ENCODE measurements around the gene ARFRP1.
A peak's percentile ranks its signal among the peaks of the same experiment; 100 is the strongest.

ARFRP1 gene

DNA sequence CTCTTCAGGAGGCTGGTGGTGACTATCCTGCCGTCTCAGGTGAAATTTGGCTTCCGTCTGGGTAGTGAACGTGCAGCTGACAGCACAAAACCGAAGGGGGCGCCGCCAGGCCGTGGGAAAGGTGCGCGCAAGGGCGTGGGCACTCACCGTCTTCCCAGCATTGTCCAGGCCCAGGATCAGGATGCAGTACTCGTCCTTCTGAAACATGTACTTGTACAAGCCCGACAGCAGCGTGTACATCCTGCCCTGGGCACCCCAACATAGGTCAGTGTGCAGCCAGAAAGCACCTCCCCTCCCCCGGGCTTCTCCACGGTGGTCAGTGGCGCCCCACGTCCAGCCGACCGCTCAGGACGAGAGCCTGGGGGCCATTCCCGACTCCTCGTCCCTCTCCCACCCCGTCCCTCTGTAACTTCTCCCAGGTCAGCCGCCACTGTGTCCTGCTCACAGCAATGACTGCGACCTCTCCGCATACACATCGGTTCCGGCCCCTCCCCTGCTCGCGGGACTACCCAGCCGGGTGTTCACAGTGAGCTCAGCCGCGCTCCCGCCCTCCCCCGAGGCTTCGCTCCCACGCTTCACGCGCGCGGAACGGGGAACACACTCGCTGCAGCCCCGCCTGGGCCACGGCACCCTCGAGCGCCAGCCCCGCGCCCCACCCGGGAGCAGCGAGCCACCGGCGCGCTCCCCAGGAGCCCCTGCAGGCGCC lies 771 bp downstream of the ARFRP1 start:
- TF ChIP-seq, protein P1, sequence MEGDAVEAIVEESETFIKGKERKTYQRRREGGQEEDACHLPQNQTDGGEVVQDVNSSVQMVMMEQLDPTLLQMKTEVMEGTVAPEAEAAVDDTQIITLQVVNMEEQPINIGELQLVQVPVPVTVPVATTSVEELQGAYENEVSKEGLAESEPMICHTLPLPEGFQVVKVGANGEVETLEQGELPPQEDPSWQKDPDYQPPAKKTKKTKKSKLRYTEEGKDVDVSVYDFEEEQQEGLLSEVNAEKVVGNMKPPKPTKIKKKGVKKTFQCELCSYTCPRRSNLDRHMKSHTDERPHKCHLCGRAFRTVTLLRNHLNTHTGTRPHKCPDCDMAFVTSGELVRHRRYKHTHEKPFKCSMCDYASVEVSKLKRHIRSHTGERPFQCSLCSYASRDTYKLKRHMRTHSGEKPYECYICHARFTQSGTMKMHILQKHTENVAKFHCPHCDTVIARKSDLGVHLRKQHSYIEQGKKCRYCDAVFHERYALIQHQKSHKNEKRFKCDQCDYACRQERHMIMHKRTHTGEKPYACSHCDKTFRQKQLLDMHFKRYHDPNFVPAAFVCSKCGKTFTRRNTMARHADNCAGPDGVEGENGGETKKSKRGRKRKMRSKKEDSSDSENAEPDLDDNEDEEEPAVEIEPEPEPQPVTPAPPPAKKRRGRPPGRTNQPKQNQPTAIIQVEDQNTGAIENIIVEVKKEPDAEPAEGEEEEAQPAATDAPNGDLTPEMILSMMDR (conservative IDR thresholded peaks at IDR 0.05; ENCODE audit: low read depth, low read length), result peak; percentile 34
- DNase-seq (ENCODE audit: low read depth), result no peak
- peak overlapping the region; percentile 76 for H3K4me3 ChIP-seq (ENCODE audit: low read length)

DNA sequence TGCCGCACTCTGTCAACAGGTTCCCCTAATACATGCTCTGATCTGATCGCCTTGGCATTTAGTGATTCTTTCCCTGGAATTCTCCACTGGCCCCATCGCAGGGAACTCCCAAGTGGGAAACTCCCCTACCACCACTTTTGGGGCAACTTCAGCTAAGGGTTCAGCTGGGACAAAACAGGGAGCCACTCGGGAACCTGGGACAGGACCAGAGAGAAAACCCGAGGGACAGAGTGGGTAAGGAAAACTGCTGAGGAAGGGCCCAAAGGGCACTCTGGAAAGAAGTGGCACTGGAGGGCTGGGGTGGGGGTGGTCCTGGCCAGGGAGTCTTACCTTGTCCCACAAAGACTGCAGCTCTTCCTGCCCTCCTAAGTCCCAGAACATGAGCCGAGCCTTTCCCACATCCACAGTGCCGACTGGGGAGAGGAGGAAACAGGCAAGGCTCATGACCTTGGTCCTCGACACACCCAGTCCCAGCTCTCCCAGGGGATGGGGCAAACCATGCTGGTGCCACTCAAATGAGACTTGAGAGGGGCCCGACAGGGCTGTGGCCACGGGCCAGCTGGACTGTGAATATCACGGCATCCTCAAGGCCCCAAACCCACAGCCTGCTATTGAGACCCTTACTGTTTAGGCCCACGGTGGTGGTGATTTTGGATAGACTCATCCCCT lies 1.6 kb downstream of the ARFRP1 start:
- DNase-seq (ENCODE audit: low read depth), result no peak
- TF ChIP-seq, protein P1 (conservative IDR thresholded peaks at IDR 0.05; ENCODE audit: low read depth, low read length), result no peak
- H3K4me3 ChIP-seq (ENCODE audit: low read length), result peak overlapping the region; percentile 76

DNA sequence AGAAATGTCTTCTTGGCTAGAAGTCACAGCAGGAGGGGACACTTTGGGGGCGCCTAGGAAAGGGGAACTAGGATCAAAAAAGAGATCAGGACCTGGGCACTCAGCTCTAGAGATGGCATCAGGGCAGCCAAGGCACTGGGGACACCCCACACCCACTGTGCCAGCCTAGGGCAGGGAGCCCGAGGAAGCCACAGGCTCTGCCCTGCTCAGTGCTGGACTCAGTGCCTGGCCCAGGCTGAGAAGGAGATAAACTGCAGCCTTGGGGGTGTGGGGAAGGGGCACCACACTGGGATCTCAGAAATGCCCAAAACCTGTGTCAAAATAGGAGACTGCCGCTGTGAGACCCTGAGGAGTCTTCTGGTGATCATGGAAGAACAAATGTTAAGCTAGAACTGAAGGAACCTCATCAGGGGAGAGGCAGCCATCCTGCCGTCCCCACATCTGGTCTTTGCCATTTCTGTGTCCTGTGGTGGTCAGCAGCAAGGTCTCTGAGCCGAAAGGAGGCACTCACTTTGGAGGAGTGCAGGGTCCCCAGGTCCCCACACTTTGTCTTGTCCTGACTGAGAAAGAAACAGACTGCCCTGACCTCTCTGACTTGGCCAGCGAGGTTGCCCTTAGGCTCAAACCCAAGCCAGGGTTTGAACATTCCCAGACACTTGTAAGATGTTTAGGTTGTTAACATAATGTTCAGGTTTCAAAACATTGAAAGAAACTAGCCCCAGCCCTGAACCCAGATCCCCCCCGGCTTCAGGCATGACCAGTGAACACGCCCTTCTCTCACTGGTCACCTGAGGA lies 2.3 kb downstream of the ARFRP1 start:
- TF ChIP-seq, protein P1 (conservative IDR thresholded peaks at IDR 0.05; ENCODE audit: low read depth, low read length), result no peak
- no peak for DNase-seq (ENCODE audit: low read depth)
- H3K4me3 ChIP-seq (ENCODE audit: low read length), result no peak overlapping the region

DNA sequence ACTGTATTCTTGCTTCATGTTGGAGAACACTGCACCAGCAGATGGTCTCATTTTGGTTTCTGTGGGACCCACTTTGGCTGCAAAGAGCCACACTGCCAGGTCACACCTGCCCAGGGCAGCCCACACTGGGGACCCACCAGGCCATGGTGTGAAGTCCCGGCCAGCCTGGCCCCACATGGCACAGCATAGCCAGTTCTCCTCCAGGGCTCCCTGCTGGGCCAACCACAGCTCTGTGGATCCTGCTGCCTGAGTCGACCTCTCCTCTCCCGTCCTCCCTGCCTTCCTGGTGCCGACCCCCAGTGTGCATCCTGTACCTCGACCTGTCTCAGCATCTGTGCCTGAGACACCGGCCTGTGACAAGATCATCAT lies 3.0 kb downstream of the ARFRP1 start:
- DNase-seq (ENCODE audit: low read depth), result no peak
- TF ChIP-seq, protein P1 (conservative IDR thresholded peaks at IDR 0.05; ENCODE audit: low read depth, low read length), result no peak
- no peak overlapping the region for H3K4me3 ChIP-seq (ENCODE audit: low read length)

DNA sequence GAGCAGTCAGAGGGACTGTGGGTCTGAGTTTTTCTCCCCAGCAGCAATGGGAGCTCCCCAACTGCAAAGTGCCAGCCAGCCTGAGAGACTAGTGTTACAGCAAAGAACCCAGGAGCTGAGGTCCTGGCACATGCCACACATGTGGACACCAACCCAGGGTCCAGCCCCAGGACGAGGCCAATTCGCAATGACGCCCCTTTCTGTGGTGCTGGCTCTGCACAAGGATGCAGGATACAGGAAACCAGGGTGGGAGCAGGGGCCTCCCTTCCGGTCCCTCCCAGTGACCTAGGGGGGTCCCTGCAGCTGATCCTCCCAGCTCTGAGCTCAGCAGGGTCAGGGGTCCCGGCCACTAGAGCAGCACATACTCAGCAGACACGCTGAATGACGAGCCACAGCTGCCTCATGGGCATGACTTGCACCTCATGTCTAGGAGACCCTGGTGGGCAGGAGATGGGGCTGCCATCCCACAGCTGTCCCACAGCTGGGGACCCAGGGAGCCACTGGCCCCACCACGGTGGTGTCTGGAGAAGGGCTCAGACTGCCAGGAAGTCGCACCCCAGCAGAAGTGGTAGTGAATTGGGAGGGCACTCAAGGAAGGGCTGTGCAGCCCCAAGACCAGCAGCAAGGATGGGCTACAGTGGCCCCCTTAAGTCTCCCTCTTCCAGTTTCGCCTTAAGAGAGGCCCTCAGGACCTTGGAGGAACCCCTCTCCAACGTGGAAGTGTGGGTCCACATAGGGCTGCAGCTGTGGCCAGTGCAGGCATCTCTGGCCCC lies 3.6 kb downstream of the ARFRP1 start:
- H3K4me3 ChIP-seq (ENCODE audit: low read length), result no peak overlapping the region
- no peak for DNase-seq (ENCODE audit: low read depth)
- TF ChIP-seq, protein P1 (conservative IDR thresholded peaks at IDR 0.05; ENCODE audit: low read depth, low read length), result no peak

DNA sequence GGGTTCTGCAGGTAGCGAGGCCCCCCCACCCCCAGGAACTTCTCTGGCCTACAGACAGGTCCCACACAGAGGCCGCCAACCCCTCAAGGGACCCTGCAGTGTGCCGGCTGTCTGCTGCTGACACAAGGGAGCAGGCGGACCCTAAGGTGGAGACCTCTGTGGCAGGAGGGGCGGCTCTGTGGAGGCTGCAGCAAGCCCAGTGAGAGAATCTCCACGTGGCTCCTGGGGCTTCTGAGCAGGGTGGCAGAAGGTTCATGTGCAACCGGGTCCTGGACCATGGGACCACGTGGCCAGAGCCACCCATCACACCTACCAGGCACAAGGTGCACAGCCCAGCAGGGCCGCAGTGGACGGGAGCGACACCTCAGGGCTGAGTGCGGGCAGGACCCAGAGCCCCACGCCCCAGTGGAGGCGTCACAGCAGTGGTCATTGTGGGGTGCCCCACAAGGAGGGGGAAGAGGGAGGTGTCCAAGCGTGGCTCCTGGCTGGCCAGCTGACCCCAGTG lies 4.3 kb downstream of the ARFRP1 start:
- TF ChIP-seq, protein P1 (conservative IDR thresholded peaks at IDR 0.05; ENCODE audit: low read depth, low read length), result no peak
- DNase-seq (ENCODE audit: low read depth), result no peak
- H3K4me3 ChIP-seq (ENCODE audit: low read length), result no peak overlapping the region

Data from retinal pigment epithelial cell (primary cell).